K562 (cell line): ENCODE measurements around the gene GPR15. TPM values are rescaled to one million over a fixed set of nuclear protein-coding genes. Genes with fewer than 3 reads are reported as not detected.
A peak's percentile ranks its signal among the peaks of the same experiment; 100 is the strongest.

Experiments
- ATAC-seq: fragments of 200-7000 bp; cut with Tn5 transposase; 3 replicates; pipeline ENCODE4 v1.9.1; 2020; ENCODE audit warnings: moderate library complexity
- BruUV-seq: library from RNA; stranded (reverse); fragments of 400-500 nt; replicated peaks from 2 replicates; lab custom pipeline; 2021; lab: Mats Ljungman, UMichigan
- CTCF ChIA-PET: fragments of 300-600 bp; formaldehyde crosslinking; extraction: SDS; loops from one replicate; lab custom pipeline; 2021; ENCODE audit warnings: low intra/inter-chr PET ratio; lab: Yijun Ruan, JAX
- POLR2A ChIA-PET: fragments of 300-600, 350-650 bp; sonication (Branson Sonifier 250); formaldehyde crosslinking; extraction: SDS; loops from one replicate; lab custom pipeline; 2021; ENCODE audit warnings: antibody characterized with exemption, inconsistent platforms; lab: Yijun Ruan, JAX
- DNase-seq, 4 experiments: peaks; one replicate each; pipeline versions ENCODE4 v3.0.0 to v3.0.0-alpha.2; 2011 to 2018; ENCODE audit warnings: low spot score in 3 of 4, mixed read lengths in 3 of 4; ENCODE audit errors: extremely low read depth in 1 of 4
- FAIRE-seq: peaks from 2 replicates; lab custom pipeline; 2011; peaks lifted over from hg19 to GRCh38; lab: Jason Lieb, UNC
- H2AFZ ChIP-seq: 2 replicates; pipeline ENCODE4 v1.6.0; 2011; ENCODE audit warnings: low read depth, low read length, control low read depth, inconsistent platforms
- H3K27ac ChIP-seq: fragments of 200-600 bp; 3 replicates; pipeline ENCODE4 v1.8.0; 2011; ENCODE audit warnings: low read depth, mild to moderate bottlenecking, control low read depth, inconsistent platforms, low read length, moderate library complexity, mixed read lengths; ENCODE audit errors: extremely low read depth
- H3K27me3 ChIP-seq, 2 experiments: fragments of 300-600 bp in 1 of 2; 2 replicates in 1 of 2; 3 replicates in 1 of 2; pipeline versions ENCODE4 v1.6.0 to v1.8.0; 2011; ENCODE audit warnings: inconsistent platforms in 2 of 2, low read length in 2 of 2, mild to moderate bottlenecking in 1 of 2, mixed read lengths in 1 of 2, moderate library complexity in 1 of 2; ENCODE audit not compliant: control insufficient read depth in 2 of 2, insufficient read depth in 2 of 2
- H3K36me3 ChIP-seq: fragments of 300-600 bp; 3 replicates; pipeline ENCODE4 v1.8.0; 2011; ENCODE audit warnings: mild to moderate bottlenecking, low read length, inconsistent platforms; ENCODE audit not compliant: control insufficient read depth, insufficient read depth
- H3K4me1 ChIP-seq, 2 experiments: fragments of 200-600 bp in 1 of 2; replicated peaks in 1 of 2; 2 replicates in 1 of 2; 3 replicates in 1 of 2; pipeline versions ENCODE4 v1.5.1 to v1.8.0; 2011; ENCODE audit warnings: inconsistent platforms in 2 of 2, low read length in 2 of 2, mild to moderate bottlenecking in 1 of 2, mixed read lengths in 1 of 2, moderate library complexity in 1 of 2; ENCODE audit not compliant: control insufficient read depth in 2 of 2, insufficient read depth in 2 of 2
- H3K4me2 ChIP-seq: 2 replicates; pipeline ENCODE4 v1.6.1; 2011; ENCODE audit warnings: low read length, control low read depth, inconsistent platforms, mixed read lengths; ENCODE audit not compliant: insufficient read depth
- H3K4me3 ChIP-seq: fragments of 200-600 bp; sonication (generic), shearing (Covaris generic); 2 replicates; pipeline ENCODE4 v1.5.1; 2016; ENCODE audit warnings: control low read depth, inconsistent platforms
- H3K79me2 ChIP-seq: fragments of 200-600 bp; 3 replicates; pipeline ENCODE4 v1.8.0; 2011; ENCODE audit warnings: low read length, inconsistent platforms; ENCODE audit not compliant: control insufficient read depth, insufficient read depth
- H3K9ac ChIP-seq, 2 experiments: 2 replicates each; pipeline versions ENCODE4 v1.6.0 to v1.6.1; 2011; ENCODE audit warnings: low read depth in 2 of 2, low read length in 2 of 2, control low read depth in 1 of 2, inconsistent platforms in 1 of 2, mild to moderate bottlenecking in 1 of 2, mixed read lengths in 1 of 2; ENCODE audit not compliant: insufficient read depth in 1 of 2
- H3K9me1 ChIP-seq: one replicate; pipeline ENCODE4 v1.6.0; 2011; ENCODE audit warnings: inconsistent platforms, mild to moderate bottlenecking, low read length, moderate library complexity; ENCODE audit not compliant: control insufficient read depth, insufficient read depth
- H3K9me3 ChIP-seq: replicated peaks from 2 replicates; pipeline ENCODE4 v1.5.1; 2011; ENCODE audit warnings: low read depth, low read length, inconsistent platforms; ENCODE audit not compliant: control insufficient read depth, insufficient read depth
- H4K20me1 ChIP-seq: replicated peaks from 2 replicates; pipeline ENCODE4 v1.6.1; 2011; ENCODE audit warnings: low read length, inconsistent platforms, mixed read lengths; ENCODE audit not compliant: control insufficient read depth, insufficient read depth
- ADNP ChIP-seq: fragments of 200-800 bp; sonication (Bioruptor generic); IDR thresholded peaks from 2 replicates; pipeline ENCODE4 v1.6.1; 2016; ENCODE audit warnings: missing genetic modification characterization, missing compliant biosample characterization
- ARHGAP35 ChIP-seq: fragments of 450-650 bp; IDR thresholded peaks from 2 replicates; pipeline ENCODE4 v1.6.1; 2018; ENCODE audit not compliant: partially characterized antibody
- CEBPB ChIP-seq: fragments of 450-650 bp; IDR thresholded peaks from 2 replicates; pipeline ENCODE4 v1.6.1; 2016; ENCODE audit warnings: missing genetic modification characterization, missing compliant biosample characterization
- ETV1 ChIP-seq: fragments of 450-650 bp; conservative IDR thresholded peaks from 2 replicates; pipeline ENCODE4 v1.6.1; 2016; ENCODE audit warnings: missing genetic modification characterization, control low read depth, low read depth, missing compliant biosample characterization
- GATA2 ChIP-seq: sonication (generic); formaldehyde crosslinking; IDR thresholded peaks from 2 replicates; pipeline ENCODE4 v1.4.0; 2020; ENCODE audit warnings: mild to moderate bottlenecking, missing genetic modification reagents
- NCOA1 ChIP-seq: fragments of 450-650 bp; IDR thresholded peaks from 2 replicates; pipeline ENCODE4 v1.6.1; 2016; ENCODE audit warnings: low read depth
- PHB ChIP-seq: fragments of 250-450 bp; sonication (Bioruptor Pico); IDR thresholded peaks from 2 replicates; pipeline ENCODE4 v1.5.0; 2021
- RBFOX2 ChIP-seq: fragments of 200-400 bp; formaldehyde crosslinking; IDR thresholded peaks from 2 replicates; pipeline ENCODE4 v1.6.1; 2017; ENCODE audit warnings: low read depth, mild to moderate bottlenecking, low read length, moderate library complexity
- TRIM28 ChIP-seq: fragments of 450-650 bp; IDR thresholded peaks from 2 replicates; pipeline ENCODE4 v1.6.1; 2017
- TSHZ1 ChIP-seq: fragments of 250-450 bp; sonication (Bioruptor Pico); IDR thresholded peaks from 2 replicates; pipeline ENCODE4 v1.4.0; 2020; ENCODE audit warnings: mild to moderate bottlenecking, moderate library complexity
- ZFP91 ChIP-seq: sonication (generic); formaldehyde crosslinking; IDR thresholded peaks from 2 replicates; pipeline ENCODE4 v1.8.0; 2022; ENCODE audit warnings: mild to moderate bottlenecking, missing genetic modification reagents
- ZNF384 ChIP-seq: IDR thresholded peaks from 2 replicates; pipeline ENCODE4 v1.6.1; 2012; ENCODE audit warnings: low read depth, low read length, improper control_type of control experiment
- WGBS: fragments of 100-300 bp; shearing (Covaris generic); methylation state at CpG from one replicate; pipeline ENCODE4 v1.1.6; 2016; ENCODE audit warnings: low coverage, mixed read lengths; ENCODE audit not compliant: insufficient coverage; ENCODE audit errors: missing lambda C conversion rate; 5-methylcytosine and 5-hydroxymethylcytosine counted together
- in situ Hi-C: fragments of 300-500 bp; cut with MboI; formaldehyde crosslinking; loops from 4 replicates; pipeline ENCODE4 v1.15.0; 2018; ENCODE audit warnings: inconsistent platforms, mixed read lengths
- intact Hi-C: fragments of 100-400 bp; cut with micrococcal nuclease; formaldehyde crosslinking; loops from 2 replicates; pipeline ENCODE4 v1.14.2; 2022
- polyA plus RNA-seq, 8 experiments: library from polyadenylated mRNA; depleted of rRNA in 4 of 8; stranded (reverse) in 5 of 8; unstranded in 3 of 8; fragments of >200 nt; fragmentation: Nextera tagmentation in 2 of 8; fragmentation: Illumina TruSeq in 1 of 8; extraction: Ambion mirVana in 2 of 8; extraction: Trizol in 1 of 8; gene quantifications; 2 replicates each; pipeline versions ENCODE4 v1.2.1 to v1.2.3, GENCODE V29; 2011 to 2014; ENCODE audit warnings: inconsistent platforms in 1 of 8, missing spikeins in 1 of 8
- total RNA-seq, 7 experiments: library from RNA; depleted of rRNA in 6 of 7; stranded (reverse); fragments of >200 nt in 6 of 7; fragmentation: Illumina TruSeq in 2 of 7; extraction: Trizol in 2 of 7; gene quantifications; 2 replicates each; pipeline versions ENCODE4 v1.2.1 to v1.2.3, GENCODE V29; 2011 to 2021; ENCODE audit warnings: low replicate concordance in 1 of 7

Gene GPR15
- total and polyA plus RNA-seq, 9 of the 15 experiments (the other 6 are each of a cell fraction or from before 2014, with no cell fraction given): 0.13 TPM; not detected in 8

- H4K20me1 ChIP-seq: no peaks in the 10 kb centered on the region
- FAIRE-seq (no peak), ATAC-seq (no peak), DNase-seq (no peak)
- in situ Hi-C loops: no loop called here
- BruUV-seq: no TSS peak
- H3K36me3 ChIP-seq: peaks cover 22% of the 10 kb centered on the region; the same call in 2 of the 3 replicates
- no peak overlapping the region for H3K4me3 ChIP-seq
- no peaks in the 10 kb centered on the region for H3K27me3 ChIP-seq
- no peaks in the 10 kb centered on the region for H3K9me1 ChIP-seq
- no peak overlapping the region for H3K9ac ChIP-seq
- no peaks in the 10 kb centered on the region; a peak in 1 of 5 replicates for H3K4me1 ChIP-seq
- intact Hi-C loops: no loop called here
- no peak overlapping the region for H3K27ac ChIP-seq
- ChIA-PET POLR2A (no interaction called here), CTCF (no interaction called here)
- 56% methylated on average over 3 of the region's 4 CpGs for WGBS
- H3K9me3 ChIP-seq: no peaks in the 10 kb centered on the region
- no peaks in the 10 kb centered on the region for H3K79me2 ChIP-seq
- no peak for TF ChIP-seq ZNF384
- 0 out of 2 replicates have a peak, but pooled peaks have one; percentile 13 for TF ChIP-seq CEBPB (tag)
- H3K4me2 ChIP-seq: no peak overlapping the region
- H2AFZ ChIP-seq: no peak overlapping the region
Measured at GRCh38 chr3:98513091-98513511, 18.7 kb upstream of the GPR15 start.

GRCh38 chr3:98513736-98514135 is 18.0 kb upstream of the GPR15 start:
- Histone ChIP-seq H3K79me2 (no peaks in the 10 kb centered on the region), H3K4me3 (no peak overlapping the region), H2AFZ (no peak overlapping the region), H3K4me2 (no peak overlapping the region), H3K9me1 (no peaks in the 10 kb centered on the region), H3K4me1 (no peaks in the 10 kb centered on the region; a peak in 1 of 5 replicates), H3K27ac (no peak overlapping the region), H3K36me3 (peaks cover 28% of the 10 kb centered on the region; the same call in 2 of the 3 replicates), H3K27me3 (no peaks in the 10 kb centered on the region), H3K9ac (no peak overlapping the region), H4K20me1 (no peaks in the 10 kb centered on the region), H3K9me3 (no peaks in the 10 kb centered on the region)
- FAIRE-seq: no peak
- ATAC-seq: no peak
- WGBS: 91% methylated on average over 3 of the region's 3 CpGs
- CTCF ChIA-PET: no interaction called here
- BruUV-seq: no TSS peak
- intact Hi-C loops: no loop called here
- in situ Hi-C loops: no loop called here
- no peak for DNase-seq
- no peak for TF ChIP-seq ETV1
- TF ChIP-seq RBFOX2: no peak
- TF ChIP-seq TRIM28: no peak
- no peak for TF ChIP-seq NCOA1
- TF ChIP-seq ADNP (tag): no peak
- TF ChIP-seq TSHZ1 (CRISPR knock-in tag): no peak
- no peak for TF ChIP-seq ZFP91 (CRISPR knock-in tag)
- TF ChIP-seq GATA2: no peak
- TF ChIP-seq PHB (CRISPR knock-in tag): no peak
- no peak for TF ChIP-seq ARHGAP35
- POLR2A ChIA-PET: no interaction called here
